ENCODE measurements around the gene ZNF107.
"Not testable (repeated sequence)": the region's sequence is repeated elsewhere in the genome, so short reads cannot be mapped to it uniquely, and the experiment has no call there.

ZNF107 gene

DNA sequence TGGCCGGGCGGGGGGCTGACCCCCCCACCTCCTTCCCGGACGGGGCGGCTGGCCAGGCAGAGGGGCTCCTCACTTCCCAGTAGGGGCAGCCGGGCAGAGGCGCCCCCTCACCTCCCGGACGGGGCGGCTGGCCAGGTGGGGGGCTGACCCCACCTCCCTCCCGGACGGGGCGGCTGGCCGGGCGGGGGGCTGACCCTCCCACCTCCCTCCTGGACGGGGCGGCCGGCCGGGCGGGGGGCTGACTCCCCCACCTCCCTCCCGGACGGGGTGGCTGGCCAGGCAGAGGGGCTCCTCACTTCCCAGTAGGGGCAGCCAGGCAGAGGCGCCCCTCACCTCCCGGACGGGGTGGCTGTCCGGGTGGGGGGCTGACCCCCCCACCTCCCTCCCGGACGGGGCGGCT lies 72.5 kb downstream of the ZNF107 start:
- DNase-seq = not testable (repeated sequence)

DNA sequence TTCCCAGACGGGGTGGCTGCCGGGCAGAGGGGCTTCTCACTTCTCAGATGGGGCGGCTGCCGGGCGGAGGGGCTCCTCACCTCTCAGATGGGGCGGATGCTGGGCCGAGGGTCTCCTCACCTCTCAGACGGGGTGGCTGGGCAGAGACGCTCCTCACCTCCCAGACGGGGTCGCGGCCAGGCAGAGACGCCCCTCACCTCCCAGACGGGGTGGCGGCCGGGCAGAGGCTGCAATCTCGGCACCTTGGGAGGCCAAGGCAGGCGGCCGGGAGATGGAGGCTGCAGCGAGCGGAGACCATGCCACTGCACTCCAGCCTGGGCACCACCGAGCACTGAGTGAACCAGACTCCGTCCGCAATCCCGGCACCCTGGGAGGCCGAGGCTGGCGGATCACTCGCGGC lies 73.0 kb downstream of the ZNF107 start:
- not testable (repeated sequence) for DNase-seq

DNA sequence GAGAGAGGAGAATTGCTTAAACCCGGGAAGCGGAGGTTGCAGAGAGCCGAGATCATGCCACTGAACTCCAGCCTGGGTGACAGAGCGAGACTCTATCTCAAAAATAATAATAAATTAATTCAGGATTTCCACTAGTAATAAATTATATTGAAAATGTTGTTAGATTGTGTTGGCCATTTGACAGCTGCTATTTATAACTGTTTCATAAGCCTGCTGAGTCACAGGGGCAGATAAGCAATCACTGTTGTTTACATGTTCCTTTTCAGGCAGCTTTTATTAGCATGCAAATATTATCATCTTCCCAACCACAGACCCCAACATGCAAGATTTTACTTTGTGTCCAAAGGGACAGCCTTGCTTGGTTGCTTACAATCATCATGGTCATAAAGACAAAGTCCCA lies 78.7 kb downstream of the ZNF107 start:
- DNase-seq = no peak

DNA sequence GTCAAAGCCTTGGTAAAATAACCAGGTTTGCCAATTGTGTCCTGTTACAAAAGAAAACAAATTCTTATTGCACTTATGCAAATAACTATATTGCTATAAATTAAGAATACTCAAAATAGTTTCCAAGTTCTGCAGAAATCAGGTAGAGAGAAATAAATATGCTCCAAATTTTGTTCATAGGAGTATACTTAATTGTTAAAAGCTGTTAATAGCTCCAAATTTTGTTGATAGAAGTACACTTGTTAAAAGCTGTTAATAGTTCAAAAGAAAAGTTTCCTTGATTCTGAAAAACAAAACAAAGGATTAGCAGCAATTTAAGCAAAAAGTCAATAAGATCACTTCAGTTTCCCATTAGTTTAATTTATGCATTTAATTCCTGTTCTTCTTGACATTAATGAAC lies 81.9 kb downstream of the ZNF107 start:
- no peak for DNase-seq

DNA sequence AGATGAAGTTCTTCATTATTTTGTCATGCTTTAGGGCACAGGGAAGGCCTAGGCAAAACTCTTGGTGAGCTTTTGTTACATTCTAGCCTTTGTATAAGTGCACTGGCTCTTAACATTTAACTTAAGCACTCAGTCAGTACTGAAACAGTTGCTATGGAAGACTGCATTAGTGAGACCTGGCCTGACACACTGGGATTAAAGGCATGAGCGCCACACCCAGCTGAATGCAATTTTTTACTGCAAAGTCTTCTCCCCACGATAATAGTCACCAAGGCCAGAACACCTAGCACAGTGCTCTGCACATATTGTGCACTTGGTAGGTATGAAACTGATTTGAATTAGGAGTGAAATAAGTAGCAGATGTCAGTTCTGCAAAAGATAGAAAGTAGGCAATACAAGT lies 87.1 kb downstream of the ZNF107 start:
- DNase-seq = no peak

DNA sequence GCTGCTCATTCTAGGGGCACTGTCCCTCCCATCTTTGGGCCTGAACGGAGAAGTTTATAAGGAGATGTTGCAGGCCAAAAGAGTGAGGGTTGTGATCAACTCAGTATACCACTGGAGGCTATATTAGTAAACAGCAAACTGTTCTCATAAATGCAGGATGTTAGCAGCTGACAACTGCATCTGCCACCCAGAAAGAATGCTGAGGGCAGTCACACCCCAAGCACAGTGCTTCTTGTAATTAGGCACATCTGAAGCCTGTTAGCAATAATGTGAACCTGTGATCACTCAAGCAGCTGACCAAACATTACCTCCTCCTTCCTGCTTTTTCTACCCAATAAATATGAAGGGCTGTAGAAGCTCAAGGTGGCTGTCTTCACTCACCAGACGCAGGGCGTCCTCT lies 89.9 kb downstream of the ZNF107 start:
- no peak for DNase-seq

DNA sequence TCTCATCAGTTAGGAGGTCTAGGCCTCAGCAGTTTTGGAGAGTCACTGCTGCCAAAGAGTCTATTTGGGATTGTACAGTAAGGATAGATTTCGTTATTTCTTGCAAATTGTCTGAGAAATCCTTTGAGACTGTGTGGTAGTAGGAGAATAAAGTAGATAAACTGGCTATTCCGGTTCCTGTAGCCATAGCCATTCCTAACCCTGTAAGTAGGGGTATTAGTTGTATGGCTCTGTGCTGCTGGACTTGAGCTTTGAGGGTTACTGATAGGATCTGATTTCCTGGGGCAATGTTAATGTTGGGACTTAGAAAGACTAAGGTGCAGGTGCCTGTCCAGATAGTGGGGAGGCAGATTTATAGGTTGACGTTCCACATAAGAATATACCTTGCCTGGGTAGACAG lies 92.2 kb downstream of the ZNF107 start:
- no peak for DNase-seq

Measured in NCI-H1417 treated with DMSO at 0.1 percent for 48 hours (cell line).